Measurements from ENCODE around the gene LRRC59. TPM values are rescaled to one million over a fixed set of nuclear protein-coding genes. Genes with fewer than 3 reads are reported as not detected.

Gene LRRC59
- total and polyA plus RNA-seq, 4 experiments from 2014 or later: 17.8 to 30.7 (median 27.1) TPM

DNA sequence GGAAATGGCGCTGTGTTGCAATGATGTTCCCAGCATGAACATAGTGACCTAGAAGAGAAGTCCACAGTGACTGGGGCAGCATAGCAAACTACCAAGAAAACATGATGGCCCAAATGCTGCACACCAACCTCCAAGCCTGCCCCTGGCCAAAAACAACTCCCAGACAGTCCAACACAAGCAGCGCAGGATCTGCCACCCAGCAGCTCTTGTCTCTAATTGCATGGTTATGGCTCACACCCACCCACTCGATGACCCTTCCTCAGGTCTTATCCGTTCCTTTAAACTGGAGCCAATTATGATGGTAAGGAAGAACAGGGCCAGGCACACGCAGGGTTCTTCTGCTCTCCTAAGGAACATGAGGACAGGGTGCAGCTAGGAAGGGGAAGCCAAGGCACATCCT is 27.3 kb downstream of the LRRC59 start:
- peaks cover 50% of the 10 kb centered on the region for H3K36me3 ChIP-seq (ENCODE audit: insufficient read depth, low read length)

DNA sequence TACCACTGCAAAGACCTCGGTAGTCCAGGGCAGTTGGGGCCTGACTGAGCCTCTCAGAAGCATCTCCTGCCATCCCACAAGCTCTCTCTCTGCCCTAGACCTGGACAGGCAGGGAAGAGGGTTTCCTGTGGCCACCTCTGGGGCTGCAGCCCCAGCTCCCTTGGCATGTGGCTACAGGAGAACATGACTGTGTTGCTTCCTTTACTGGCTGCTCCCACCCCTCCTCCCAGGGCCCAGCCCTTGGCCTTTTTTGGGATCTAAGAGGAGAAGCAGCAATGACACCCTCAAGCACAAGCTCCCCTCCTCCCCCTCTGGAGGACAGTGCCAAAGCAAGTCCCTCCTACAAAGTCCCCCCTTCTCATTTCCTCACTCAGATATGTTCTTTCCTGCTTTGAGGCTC is 29.9 kb downstream of the LRRC59 start:
- Histone ChIP-seq H3K4me3 (ENCODE audit: low read length in 2 of 2) (no peak overlapping the region), H3K4me1 (ENCODE audit: insufficient read depth, low read length) (peaks cover 16% of the 10 kb centered on the region), H3K27ac (ENCODE audit: low read depth, low read length) (no peak overlapping the region), H3K27me3 (ENCODE audit: insufficient read depth, low read length) (no peaks in the 10 kb centered on the region), H3K36me3 (ENCODE audit: insufficient read depth, low read length) (peaks cover 50% of the 10 kb centered on the region), H3K9me3 (ENCODE audit: control insufficient read depth in 1 of 2, low read length in 2 of 2) (no peaks in the 10 kb centered on the region)
- Mint-ChIP-seq H3K36me3 (peaks cover 24 to 48% of the 10 kb centered on the region in 2 donors), H3K27me3 (no peaks in the 10 kb centered on the region), H3K27ac (no peak overlapping the region), H3K4me1 (peaks cover 11 to 17% (median 14%) of the 10 kb centered on the region in 4 donors), H3K9me3 (no peaks in the 10 kb centered on the region), H3K4me3 (no peak overlapping the region)
- ChIA-PET CTCF (ENCODE audit: partially characterized antibody) (interaction anchor here (2.5 kb wide), 1 partner anchor 30 kb away, joined by 16 read pairs; the partner anchor contains the start of gene LRRC59), POLR2A (ENCODE audit: partially characterized antibody) (interaction anchor here (2.5 kb wide), 1 partner anchor 9 kb away, joined by 10 read pairs; no protein-coding TSS in a partner anchor)
- no peak for DNase-seq
- intact Hi-C loops (cut with micrococcal nuclease): no loop called here

More for the DNA sequence above, 27.3 kb downstream of the LRRC59 start:
- Histone ChIP-seq H3K4me3 (ENCODE audit: low read length in 2 of 2) (no peak overlapping the region), H3K4me1 (ENCODE audit: insufficient read depth, low read length) (peaks cover 16% of the 10 kb centered on the region), H3K9me3 (ENCODE audit: control insufficient read depth in 1 of 2, low read length in 2 of 2) (no peaks in the 10 kb centered on the region), H3K27me3 (ENCODE audit: insufficient read depth, low read length) (no peaks in the 10 kb centered on the region), H3K27ac (ENCODE audit: low read depth, low read length) (no peak overlapping the region)
- Mint-ChIP-seq H3K9me3 (no peaks in the 10 kb centered on the region), H3K36me3 (peaks cover 24 to 54% of the 10 kb centered on the region in 2 donors), H3K4me3 (peak overlapping the region in 2 of 8 donors; percentile 30 to 50), H3K27ac (no peak overlapping the region), H3K27me3 (no peaks in the 10 kb centered on the region), H3K4me1 (peaks cover 15 to 29% (median 20%) of the 10 kb centered on the region in 4 donors)
- ChIA-PET POLR2A (ENCODE audit: partially characterized antibody) (interaction anchor here (0.8 to 3.0 kb wide), 3 partner anchors 8 to 27 kb away, joined by 3 to 16 read pairs (median 9); partner anchors contain the start of genes LRRC59 and XYLT2), CTCF (ENCODE audit: partially characterized antibody) (interaction anchor here (1.8 to 5.9 kb wide), 4 partner anchors 8 to 27 kb away, joined by 4 to 52 read pairs (median 27); partner anchors contain the start of gene LRRC59)
- no peak for DNase-seq
- intact Hi-C loops (cut with micrococcal nuclease): no loop called here

DNA sequence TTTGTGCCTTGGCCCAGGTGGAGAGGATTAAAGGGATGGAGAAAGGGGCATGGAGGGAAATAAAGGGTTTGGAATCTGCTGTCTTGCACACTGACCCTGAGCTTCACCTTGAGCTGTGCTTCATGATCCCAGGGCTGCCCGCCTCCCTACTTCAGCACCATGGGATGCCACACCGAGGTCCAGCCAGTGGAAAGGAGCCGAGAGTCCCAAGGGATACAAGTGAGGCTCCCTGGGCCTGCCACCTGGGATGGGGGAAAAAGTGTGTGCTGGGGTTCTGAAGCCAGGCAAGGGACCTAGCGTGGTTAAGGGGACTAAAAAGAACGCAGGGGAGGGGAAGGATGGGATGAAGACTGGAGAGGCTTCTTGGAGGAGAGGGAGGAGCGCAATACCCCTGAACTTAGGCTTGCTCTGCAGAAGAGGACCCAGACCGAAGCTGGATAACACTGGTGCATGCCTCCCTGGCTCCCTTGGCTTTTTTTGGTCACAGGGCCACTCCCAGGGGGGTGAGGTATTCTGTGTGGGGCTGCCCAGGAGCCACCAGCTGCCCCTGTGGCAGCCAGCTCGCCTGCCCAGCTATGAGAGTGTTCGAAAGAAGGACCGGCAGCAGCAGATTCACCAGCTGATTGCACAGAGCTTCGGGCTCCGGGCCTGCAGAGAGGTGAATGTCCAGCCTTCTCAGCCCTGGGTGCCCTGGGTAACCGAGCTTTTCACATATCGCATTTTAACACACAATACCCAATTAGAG is 31.5 kb downstream of the LRRC59 start:
- POLR2A ChIA-PET (ENCODE audit: partially characterized antibody): interaction anchor here (1.0 to 1.4 kb wide), 2 partner anchors 14 to 20 kb away, joined by 3 read pairs; partner anchors contain the start of gene XYLT2
- Histone ChIP-seq H3K9me3 (ENCODE audit: control insufficient read depth in 1 of 2, low read length in 2 of 2) (no peaks in the 10 kb centered on the region), H3K36me3 (ENCODE audit: insufficient read depth, low read length) (peaks cover 50% of the 10 kb centered on the region), H3K27ac (ENCODE audit: low read depth, low read length) (no peak overlapping the region), H3K27me3 (ENCODE audit: insufficient read depth, low read length) (no peaks in the 10 kb centered on the region), H3K4me3 (ENCODE audit: low read length in 2 of 2) (no peak overlapping the region), H3K4me1 (ENCODE audit: insufficient read depth, low read length) (peaks cover 7% of the 10 kb centered on the region)
- Mint-ChIP-seq H3K4me1 (peaks cover 8 to 10% (median 9%) of the 10 kb centered on the region in 4 donors), H3K27me3 (no peaks in the 10 kb centered on the region), H3K9me3 (no peaks in the 10 kb centered on the region), H3K36me3 (peaks cover 16 to 48% of the 10 kb centered on the region in 2 donors), H3K27ac (no peak overlapping the region), H3K4me3 (no peak overlapping the region)
- no peak for DNase-seq
- intact Hi-C loops (cut with micrococcal nuclease): no loop called here
- CTCF ChIA-PET (ENCODE audit: partially characterized antibody): interaction anchor here (1.0 to 2.8 kb wide), 4 partner anchors 14 to 113 kb away, joined by 3 to 17 read pairs (median 4); partner anchors contain the start of gene LRRC59

DNA sequence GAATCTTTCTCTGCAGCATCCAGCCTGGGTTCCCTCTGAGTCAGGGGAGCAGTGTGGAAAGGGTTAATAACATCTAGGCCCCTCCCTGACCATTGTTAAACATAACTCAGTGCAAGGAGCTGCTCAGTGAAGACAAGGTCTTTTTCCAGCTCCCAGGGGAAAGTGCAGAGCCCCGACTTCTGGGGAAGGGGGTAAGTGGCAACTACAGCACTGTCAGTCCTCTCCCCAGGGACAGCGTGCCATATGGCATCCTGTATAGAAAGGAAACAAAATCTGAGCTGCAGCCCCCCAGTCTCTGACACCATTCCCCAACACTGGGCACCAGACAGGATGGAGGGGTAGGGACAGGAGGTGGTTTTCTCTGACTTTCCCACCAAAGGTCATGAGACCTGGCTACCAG is 32.2 kb downstream of the LRRC59 start:
- peaks cover 8 to 10% (median 9%) of the 10 kb centered on the region in 4 donors for H3K4me1 Mint-ChIP-seq

DNA sequence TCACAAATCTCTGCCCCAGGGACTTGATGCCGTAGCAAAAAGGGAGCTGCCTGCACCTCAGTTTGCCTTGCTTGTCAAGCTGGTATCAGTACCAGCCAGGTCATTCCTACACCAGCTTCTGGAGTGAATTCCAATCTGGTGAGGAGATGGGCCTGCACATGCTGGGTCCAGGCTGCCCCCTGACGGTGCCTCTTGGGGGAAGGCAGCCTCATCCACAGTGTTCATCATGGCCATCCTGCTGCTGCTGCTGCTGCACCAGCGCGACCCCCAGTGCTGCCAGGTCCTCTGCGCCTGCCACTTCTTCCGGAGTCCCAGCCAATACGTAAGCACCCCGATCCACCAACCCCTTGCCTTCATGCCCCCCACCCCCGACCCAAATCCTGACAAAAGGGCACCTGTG is 32.6 kb downstream of the LRRC59 start:
- peaks cover 7% of the 10 kb centered on the region for H3K4me1 ChIP-seq (ENCODE audit: insufficient read depth, low read length)
- H3K9me3 ChIP-seq (ENCODE audit: control insufficient read depth in 1 of 2, low read length in 2 of 2): no peaks in the 10 kb centered on the region
- Mint-ChIP-seq H3K27me3 (no peaks in the 10 kb centered on the region), H3K27ac (no peak overlapping the region), H3K4me3 (no peak overlapping the region), H3K9me3 (no peaks in the 10 kb centered on the region), H3K4me1 (peaks cover 8 to 10% (median 9%) of the 10 kb centered on the region in 4 donors), H3K36me3 (peaks cover 11 to 40% of the 10 kb centered on the region in 2 donors)
- H3K27ac ChIP-seq (ENCODE audit: low read depth, low read length): no peak overlapping the region
- intact Hi-C loops (cut with micrococcal nuclease): no loop called here
- no peaks in the 10 kb centered on the region for H3K27me3 ChIP-seq (ENCODE audit: insufficient read depth, low read length)
- CTCF ChIA-PET (ENCODE audit: partially characterized antibody): interaction anchor here (1.0 to 2.8 kb wide), 3 partner anchors 15 to 114 kb away, joined by 4 to 17 read pairs (median 4); partner anchors contain the start of gene LRRC59
- H3K36me3 ChIP-seq (ENCODE audit: insufficient read depth, low read length): peaks cover 41% of the 10 kb centered on the region
- no peak for DNase-seq
- POLR2A ChIA-PET (ENCODE audit: partially characterized antibody): interaction anchor here (1.4 to 1.6 kb wide), 2 partner anchors 8 to 19 kb away, joined by 3 to 4 read pairs; partner anchors contain the start of genes EME1, MRPL27 and XYLT2
- H3K4me3 ChIP-seq (ENCODE audit: low read length in 2 of 2): no peak overlapping the region

More for the DNA sequence above, 32.2 kb downstream of the LRRC59 start:
- Mint-ChIP-seq H3K36me3 (peaks cover 12 to 45% of the 10 kb centered on the region in 2 donors), H3K27ac (no peak overlapping the region), H3K27me3 (no peaks in the 10 kb centered on the region), H3K4me3 (no peak overlapping the region), H3K9me3 (no peaks in the 10 kb centered on the region)
- Histone ChIP-seq H3K4me1 (ENCODE audit: insufficient read depth, low read length) (peaks cover 7% of the 10 kb centered on the region), H3K36me3 (ENCODE audit: insufficient read depth, low read length) (peaks cover 46% of the 10 kb centered on the region), H3K27ac (ENCODE audit: low read depth, low read length) (no peak overlapping the region), H3K9me3 (ENCODE audit: control insufficient read depth in 1 of 2, low read length in 2 of 2) (no peaks in the 10 kb centered on the region), H3K27me3 (ENCODE audit: insufficient read depth, low read length) (no peaks in the 10 kb centered on the region), H3K4me3 (ENCODE audit: low read length in 2 of 2) (no peak overlapping the region)
- no peak for DNase-seq
- CTCF ChIA-PET (ENCODE audit: partially characterized antibody): interaction anchor here (1.0 to 2.8 kb wide), 4 partner anchors 14 to 114 kb away, joined by 3 to 17 read pairs (median 4); partner anchors contain the start of gene LRRC59
- POLR2A ChIA-PET (ENCODE audit: partially characterized antibody): interaction anchor here (1.4 kb wide), 1 partner anchor 20 kb away, joined by 3 read pairs; the partner anchor contains the start of gene XYLT2
- intact Hi-C loops (cut with micrococcal nuclease): no loop called here

DNA sequence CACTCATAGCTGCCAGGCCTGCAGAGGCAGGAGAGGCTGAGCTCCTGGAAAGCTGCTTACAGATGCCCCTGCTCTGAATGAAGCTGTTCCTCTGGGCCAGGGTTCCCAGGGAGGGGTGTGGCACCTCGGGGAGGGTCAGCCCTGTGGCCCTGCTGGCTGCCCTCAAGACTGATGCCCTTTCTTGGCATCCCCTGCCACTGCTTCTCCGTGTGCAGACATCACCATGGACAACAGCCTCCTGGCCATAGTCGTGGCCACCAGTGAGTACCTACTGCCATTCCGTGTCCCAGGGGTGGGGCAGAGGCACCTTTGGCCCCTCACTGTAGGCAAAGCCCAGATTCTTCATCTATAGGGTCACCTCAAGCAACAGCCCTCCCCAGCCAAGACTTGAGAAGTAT is 33.3 kb downstream of the LRRC59 start:
- Histone ChIP-seq H3K9me3 (ENCODE audit: control insufficient read depth in 1 of 2, low read length in 2 of 2) (no peaks in the 10 kb centered on the region), H3K4me1 (ENCODE audit: insufficient read depth, low read length) (peaks cover 7% of the 10 kb centered on the region), H3K36me3 (ENCODE audit: insufficient read depth, low read length) (peaks cover 35% of the 10 kb centered on the region), H3K27ac (ENCODE audit: low read depth, low read length) (no peak overlapping the region), H3K27me3 (ENCODE audit: insufficient read depth, low read length) (no peaks in the 10 kb centered on the region), H3K4me3 (ENCODE audit: low read length in 2 of 2) (no peak overlapping the region)
- intact Hi-C loops (cut with micrococcal nuclease): no loop called here
- Mint-ChIP-seq H3K4me1 (peaks cover 8 to 10% (median 9%) of the 10 kb centered on the region in 4 donors), H3K27ac (no peak overlapping the region), H3K9me3 (no peaks in the 10 kb centered on the region), H3K27me3 (no peaks in the 10 kb centered on the region), H3K36me3 (peaks cover 11 to 38% of the 10 kb centered on the region in 2 donors), H3K4me3 (no peak overlapping the region)
- CTCF ChIA-PET (ENCODE audit: partially characterized antibody): interaction anchor here (2.8 kb wide), 1 partner anchor 34 kb away, joined by 17 read pairs; the partner anchor contains the start of gene LRRC59
- DNase-seq: no peak
- POLR2A ChIA-PET (ENCODE audit: partially characterized antibody): interaction anchor here (1.6 kb wide), 1 partner anchor 9 kb away, joined by 4 read pairs; the partner anchor contains the start of genes EME1 and MRPL27
